SHP77 treated with DMSO at 0.1 percent for 48 hours (cell line): ENCODE data around the gene GUCY1A2.

ENCODE experiments used
- DNase-seq: peaks from one replicate; lab custom pipeline; 2025; lab: John Stamatoyannopoulos, UW

GUCY1A2 gene

DNA sequence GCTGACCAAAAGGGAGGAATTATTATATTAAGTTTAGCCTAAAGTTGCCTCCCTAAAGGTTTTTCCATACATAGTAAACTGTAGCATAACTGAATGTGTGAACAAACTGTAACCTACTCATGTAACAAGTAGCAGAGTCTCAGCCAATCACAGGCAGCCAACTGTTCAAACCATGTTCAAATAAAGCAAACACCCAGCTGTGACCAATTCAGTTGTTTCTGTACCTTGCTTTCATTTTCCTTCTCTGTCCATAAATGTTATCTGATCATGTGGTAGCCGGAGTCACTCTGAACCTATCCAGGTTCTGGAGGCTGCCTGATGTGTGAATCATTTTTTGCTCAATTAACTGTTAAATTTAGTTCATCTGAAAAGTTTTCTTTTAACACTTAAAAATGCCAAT lies 373.5 kb downstream of the GUCY1A2 start:
- DNase-seq = no peak

GRCh38 chr11:106642331-106642730 lies 375.9 kb downstream of the GUCY1A2 start:
- no peak for DNase-seq

- DNase-seq = no peak
Observed at GRCh38 chr11:106632283-106632682, 386.0 kb downstream of the GUCY1A2 start.

- no peak for DNase-seq
Observed at GRCh38 chr11:106627694-106628093, 390.6 kb downstream of the GUCY1A2 start.

GRCh38 chr11:106625566-106625965 lies 392.7 kb downstream of the GUCY1A2 start:
- no peak for DNase-seq

DNA sequence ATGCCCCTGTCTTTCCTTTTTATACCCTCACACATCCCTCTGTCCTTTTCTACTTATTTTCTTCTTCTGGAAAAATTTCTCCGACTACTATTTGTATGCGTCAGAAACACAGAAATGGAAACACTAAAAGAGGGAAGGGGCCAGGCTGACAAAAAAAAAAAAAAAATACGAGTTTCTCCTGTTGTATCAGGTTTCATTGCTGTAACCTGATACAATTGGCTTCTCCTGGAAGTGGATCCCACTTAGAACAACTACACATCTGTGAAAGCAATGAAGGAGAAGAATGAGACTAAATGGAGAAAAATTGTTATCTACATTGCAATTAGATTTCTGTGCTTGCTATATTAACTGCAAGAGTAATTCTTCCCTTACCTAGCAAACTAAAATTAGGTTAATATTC lies 393.9 kb downstream of the GUCY1A2 start:
- no peak for DNase-seq
